Erythroblast (primary cell): ENCODE data around the gene ANTXR1.

Experiments
- GATA1 ChIP-seq: IDR thresholded peaks from 2 replicates; pipeline ENCODE4 v1.6.1; 2011; ENCODE audit warnings: low read depth, mild to moderate bottlenecking, control low read depth, low read length, moderate library complexity
- POLR2A ChIP-seq: IDR thresholded peaks from 2 replicates; pipeline ENCODE4 v1.6.1; 2011; ENCODE audit warnings: mild to moderate bottlenecking, low read length

DNA sequence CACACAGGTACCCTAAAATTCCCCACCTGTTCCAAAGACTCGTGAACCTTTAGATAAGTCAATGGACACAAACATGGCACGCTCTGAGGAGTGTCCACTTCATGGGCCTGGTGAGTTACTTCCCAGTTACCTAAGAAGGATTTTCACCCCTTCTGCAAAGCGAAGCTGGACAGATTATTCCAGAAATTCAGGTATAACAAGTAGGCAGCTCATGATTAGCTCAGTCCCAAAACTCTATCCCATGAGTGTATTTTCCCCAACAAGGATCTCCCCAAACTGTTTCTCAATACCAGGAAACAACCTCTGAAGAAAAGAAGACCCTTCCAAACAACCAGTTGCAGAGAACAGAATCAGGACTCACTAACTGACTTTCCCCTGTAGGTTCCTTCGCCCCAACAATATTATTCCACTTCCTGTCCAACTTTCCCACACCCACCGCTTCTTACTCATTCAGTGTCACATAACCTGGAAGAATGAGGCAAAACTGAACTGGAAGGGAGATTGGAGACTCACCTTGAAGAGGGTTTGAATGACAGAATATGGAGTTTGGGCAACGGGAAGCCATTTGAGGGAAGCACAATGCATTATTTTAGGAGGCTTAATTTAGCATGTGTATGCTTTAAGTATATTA, 120.1 kb downstream of the ANTXR1 start:
- TF ChIP-seq POLR2A (no peak), GATA1 (no peak)
